Neuron (in vitro differentiated cells): ENCODE results near the gene MORF4L1.
"Not testable (repeated sequence)": the region's sequence is repeated elsewhere in the genome, so short reads cannot be mapped to it uniquely, and the experiment has no call there.

Experiments
- H2AFZ ChIP-seq: one replicate; pipeline ENCODE4 v1.6.1; 2013; ENCODE audit warnings: low read depth, mild to moderate bottlenecking, inconsistent platforms, low read length, moderate library complexity
- H3K27me3 ChIP-seq: one replicate; pipeline ENCODE4 v1.6.1; 2013; ENCODE audit warnings: low read length; ENCODE audit not compliant: insufficient read depth
- H3K36me3 ChIP-seq: one replicate; pipeline ENCODE4 v1.6.1; 2013; ENCODE audit warnings: low read length; ENCODE audit not compliant: insufficient read depth
- H3K4me1 ChIP-seq: one replicate; pipeline ENCODE4 v1.6.1; 2013; ENCODE audit warnings: low read length; ENCODE audit not compliant: insufficient read depth
- H3K4me3 ChIP-seq: 2 replicates; pipeline ENCODE4 v1.5.1; 2013; ENCODE audit warnings: mild to moderate bottlenecking, low read length, moderate library complexity
- H3K9me3 ChIP-seq: one replicate; pipeline ENCODE4 v1.6.1; 2013; ENCODE audit warnings: low read length

The MORF4L1 gene

DNA sequence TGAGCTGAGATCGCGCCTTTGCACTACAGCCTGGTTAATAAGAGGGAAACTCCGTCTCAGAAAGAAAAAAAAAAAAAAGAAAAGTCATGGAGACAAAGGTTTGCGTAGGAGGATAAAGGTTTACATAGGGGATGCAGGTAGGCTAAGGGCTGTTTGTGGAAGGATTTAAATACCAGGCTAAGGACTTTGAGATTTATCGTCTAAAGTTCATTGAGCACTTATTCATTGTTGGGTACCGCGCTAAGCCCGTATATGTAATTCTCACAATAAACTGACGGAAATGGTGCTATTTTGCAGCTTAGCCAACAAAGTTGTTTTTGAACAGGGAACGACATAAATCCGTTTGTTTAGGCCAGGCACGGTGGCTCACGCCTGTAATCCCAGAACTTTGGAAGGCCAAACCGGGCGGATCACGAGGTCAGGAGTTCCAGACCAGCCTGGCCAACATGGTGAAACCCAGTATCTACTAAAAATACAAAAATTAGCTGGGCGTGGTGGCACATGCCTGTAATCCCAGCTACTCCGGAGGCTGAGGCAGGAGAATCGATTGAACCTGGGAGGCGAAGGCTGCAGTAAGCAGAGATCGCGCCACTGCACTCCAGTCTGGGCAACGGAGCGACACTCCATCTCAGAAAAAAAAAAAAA lies 1.1 kb upstream of the MORF4L1 start:
- not testable (repeated sequence) for H3K27me3 ChIP-seq, H3K9me3 ChIP-seq, H3K36me3 ChIP-seq
- Histone ChIP-seq H3K4me3 (peak overlapping the region; percentile 76), H3K4me1 (peaks cover 17% of the 10 kb centered on the region), H2AFZ (peak overlapping the region; percentile 96)

DNA sequence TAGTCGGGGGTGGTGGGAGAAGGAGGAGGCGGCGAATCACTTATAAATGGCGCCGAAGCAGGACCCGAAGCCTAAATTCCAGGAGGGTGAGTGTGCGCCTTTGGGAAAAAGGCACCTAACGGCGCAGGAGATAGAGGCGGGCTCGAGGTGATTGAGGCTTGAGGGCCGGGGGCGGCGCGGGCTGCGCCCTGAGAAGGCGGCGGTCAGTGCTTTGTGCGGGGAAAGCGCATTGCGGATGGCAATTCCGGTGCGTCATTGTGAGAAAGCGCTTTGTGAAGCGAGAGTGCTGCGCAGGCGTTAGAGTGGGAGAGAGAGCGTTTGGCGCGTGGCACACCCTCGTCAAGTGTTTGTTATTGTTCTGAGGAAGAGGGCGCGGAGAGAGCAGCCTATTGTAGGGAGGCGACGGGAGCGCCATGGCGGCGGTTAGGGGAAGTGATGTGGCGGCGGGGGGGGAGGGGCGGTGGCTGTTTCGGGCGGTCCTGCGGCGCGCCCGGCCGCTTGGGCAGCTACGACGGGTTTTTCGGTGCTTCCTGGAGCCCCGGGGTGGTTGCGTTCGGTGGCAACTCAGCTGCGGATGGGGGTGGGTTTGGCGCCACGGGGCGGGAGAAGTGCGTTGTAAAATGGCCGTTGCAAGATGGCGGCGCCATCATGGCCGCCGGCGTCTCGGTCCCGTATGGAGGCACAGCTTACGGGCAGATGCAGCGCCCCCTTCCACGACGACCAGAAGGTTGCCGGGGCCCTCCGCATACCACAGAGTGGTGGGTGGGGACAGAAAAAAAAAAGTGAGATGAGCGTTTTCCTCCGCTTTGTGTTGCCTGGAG lies 492 bp downstream of the MORF4L1 start:
- Histone ChIP-seq H3K4me1 (peaks cover 25% of the 10 kb centered on the region), H2AFZ (no peak overlapping the region), H3K9me3 (no peaks in the 10 kb centered on the region), H3K27me3 (no peaks in the 10 kb centered on the region), H3K4me3 (peak overlapping the region; percentile 62), H3K36me3 (peaks cover 1% of the 10 kb centered on the region)

DNA sequence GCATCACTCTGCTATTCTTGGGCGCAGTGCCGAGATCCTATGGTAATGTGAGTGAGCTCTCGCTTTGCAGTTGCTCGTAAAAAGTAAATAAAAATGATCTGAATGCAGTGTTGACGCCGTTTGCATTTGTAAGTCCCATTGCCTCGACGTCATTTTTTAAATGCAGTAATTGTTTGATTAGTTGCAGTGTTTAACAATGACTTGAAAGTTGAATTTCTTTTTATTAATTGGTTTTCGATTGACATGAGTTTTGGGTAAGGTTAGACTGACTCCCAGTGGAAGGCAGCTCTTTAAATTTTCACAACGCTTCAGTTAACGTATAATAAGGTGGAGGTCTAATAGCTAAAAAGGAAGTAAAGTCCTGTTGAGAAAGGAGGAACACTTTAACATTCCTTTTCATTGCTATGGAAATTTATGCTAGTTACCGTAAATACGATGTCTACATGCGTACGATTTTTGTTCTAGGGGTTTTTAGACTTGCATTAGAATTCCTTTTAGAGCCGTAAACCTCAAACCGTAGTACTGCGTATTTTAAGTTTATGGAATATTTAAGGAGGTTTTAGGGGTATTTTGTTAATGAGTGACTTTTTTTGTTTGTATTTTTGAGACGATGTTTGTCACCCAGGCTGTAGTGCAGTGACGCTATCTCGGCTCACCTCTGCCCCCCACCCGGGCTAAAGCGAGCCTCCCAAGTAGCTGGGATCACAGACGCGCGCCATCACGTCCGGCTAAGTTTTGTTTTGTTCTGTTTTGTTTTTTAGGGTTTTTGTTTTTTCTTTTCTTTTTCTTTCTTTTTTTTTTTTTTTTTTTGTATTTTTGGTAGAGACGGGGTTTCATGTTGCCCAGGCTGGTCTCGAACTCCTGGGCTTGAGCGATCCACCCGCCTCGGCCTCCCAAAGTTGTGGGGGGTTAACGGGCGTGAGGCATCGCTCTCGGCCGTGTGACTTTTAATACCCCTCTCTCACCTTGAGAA lies 1.4 kb downstream of the MORF4L1 start:
- Histone ChIP-seq H3K36me3 (peaks cover 7% of the 10 kb centered on the region), H3K9me3 (no peaks in the 10 kb centered on the region), H3K4me3 (peak overlapping the region; percentile 62), H2AFZ (no peak overlapping the region), H3K27me3 (no peaks in the 10 kb centered on the region), H3K4me1 (peaks cover 28% of the 10 kb centered on the region)

DNA sequence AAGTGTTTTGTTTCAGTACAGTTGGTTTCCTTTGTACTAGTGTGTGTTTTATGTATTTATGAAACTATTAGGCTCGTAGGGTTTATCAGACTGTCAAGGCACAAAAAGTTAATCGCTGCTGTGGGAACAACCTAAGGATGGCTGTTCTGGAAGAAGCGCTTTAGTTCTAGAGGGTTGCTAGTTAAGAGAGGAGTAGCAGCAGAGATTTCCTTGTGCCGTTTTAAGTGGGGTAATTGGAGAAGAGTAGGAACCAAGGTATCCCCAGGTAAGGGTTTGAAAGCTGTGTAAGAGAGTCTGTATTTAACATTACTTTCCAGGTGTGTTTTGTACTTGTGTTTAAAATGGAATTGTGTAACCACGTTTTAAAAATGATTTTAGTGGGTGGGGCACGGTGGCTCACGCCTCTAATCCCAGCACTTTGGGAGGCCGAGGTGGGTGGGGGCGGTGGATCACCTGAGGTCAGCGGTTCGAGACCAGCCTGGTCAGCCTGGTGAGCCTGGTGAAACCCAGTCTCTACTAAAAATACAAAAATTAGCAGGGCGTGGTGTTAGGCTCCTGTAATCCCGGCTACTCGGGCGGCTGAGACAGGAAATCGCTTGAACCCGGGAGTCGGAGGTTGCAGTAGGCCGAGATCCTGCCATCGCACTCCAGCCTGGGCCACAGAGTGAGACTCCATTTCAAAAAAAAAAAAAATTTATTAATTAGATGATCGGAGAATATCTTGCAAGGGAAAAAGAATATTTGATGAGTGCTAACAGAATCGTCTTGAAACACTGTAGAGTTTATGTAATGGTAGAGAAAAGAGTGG lies 2.6 kb downstream of the MORF4L1 start:
- H3K4me3 ChIP-seq: peak overlapping the region; percentile 62
- H3K9me3 ChIP-seq: no peaks in the 10 kb centered on the region
- H3K36me3 ChIP-seq: peaks cover 14% of the 10 kb centered on the region
- H3K4me1 ChIP-seq: peaks cover 28% of the 10 kb centered on the region
- no peak overlapping the region for H2AFZ ChIP-seq
- H3K27me3 ChIP-seq: no peaks in the 10 kb centered on the region

DNA sequence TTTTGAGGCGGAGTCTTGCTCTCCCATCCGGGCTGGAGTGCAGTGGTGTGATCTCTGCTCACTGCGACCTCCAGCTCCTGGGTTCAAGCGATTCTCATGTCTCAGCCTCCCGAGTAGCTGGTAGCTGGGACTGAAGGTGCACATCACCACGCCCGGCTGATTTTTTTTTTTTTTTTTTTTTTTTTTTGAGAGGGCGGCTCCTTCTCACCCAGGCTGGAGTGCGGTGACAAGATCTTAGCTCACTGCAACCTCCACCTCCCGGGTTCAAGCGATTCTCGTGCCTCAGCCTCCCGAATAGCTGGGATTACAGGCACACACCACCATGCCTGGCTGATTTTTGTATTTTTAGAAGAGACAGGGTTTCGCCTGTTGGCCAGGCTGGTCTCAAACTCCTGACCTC lies 4.3 kb downstream of the MORF4L1 start:
- H3K27me3 ChIP-seq, H3K4me3 ChIP-seq, H2AFZ ChIP-seq, H3K9me3 ChIP-seq: not testable (repeated sequence)
- H3K4me1 ChIP-seq: peaks cover 28% of the 10 kb centered on the region
- H3K36me3 ChIP-seq: peaks cover 28% of the 10 kb centered on the region

DNA sequence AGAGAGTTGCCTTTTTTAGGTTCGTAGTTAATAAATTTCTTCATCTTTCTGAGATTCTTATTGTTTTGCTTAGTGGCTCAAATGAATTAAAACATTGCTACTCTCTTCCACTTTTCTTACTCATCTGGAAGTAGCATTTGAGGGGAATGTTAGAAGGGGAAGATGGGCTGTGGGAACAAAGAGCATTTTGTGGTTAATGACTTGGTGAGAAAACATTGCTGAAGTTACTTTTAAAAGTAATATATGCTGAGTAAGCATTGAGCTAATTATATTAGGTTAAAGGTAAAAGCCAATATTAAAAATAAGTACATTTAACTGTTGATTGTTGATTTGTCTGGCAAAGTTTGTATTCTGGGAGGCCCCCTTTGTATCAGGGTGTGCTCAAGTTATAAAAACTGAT lies 5.7 kb downstream of the MORF4L1 start:
- Histone ChIP-seq H2AFZ (no peak overlapping the region), H3K9me3 (no peaks in the 10 kb centered on the region), H3K36me3 (peaks cover 40% of the 10 kb centered on the region), H3K4me3 (no peak overlapping the region), H3K4me1 (peaks cover 23% of the 10 kb centered on the region), H3K27me3 (no peaks in the 10 kb centered on the region)

DNA sequence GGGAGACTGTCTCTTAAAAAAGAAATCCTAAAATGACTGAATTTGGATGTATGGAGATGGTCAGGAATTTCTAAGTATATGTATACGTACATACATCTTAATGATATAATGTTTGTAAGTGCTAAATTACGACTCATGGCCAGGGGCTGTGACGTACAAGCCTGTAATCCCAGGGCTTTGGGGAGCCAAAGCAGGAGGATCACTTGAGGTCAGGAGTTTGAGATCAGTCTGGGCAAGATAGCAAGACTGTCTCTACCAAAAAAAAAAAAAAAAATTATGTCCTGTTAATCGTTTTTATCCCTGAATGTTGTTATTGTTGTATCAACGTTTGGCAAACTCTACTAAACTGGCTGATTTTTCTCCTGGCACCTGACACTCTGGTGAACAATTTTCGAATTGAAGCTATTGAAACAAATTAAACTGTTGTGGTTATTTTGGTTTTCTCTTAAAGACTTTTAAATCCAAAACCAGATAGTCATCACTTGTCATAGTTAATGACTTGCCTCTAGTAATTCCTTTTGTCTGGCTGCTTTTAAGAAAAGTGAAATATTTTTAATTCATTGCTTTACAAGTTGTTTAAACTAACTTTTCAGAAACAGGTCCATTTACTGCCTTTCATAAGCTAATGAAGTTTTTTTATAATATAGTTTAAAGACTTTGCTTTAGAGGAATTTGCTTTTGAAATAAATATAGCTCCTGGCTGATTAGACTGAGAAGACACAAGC lies 7.0 kb downstream of the MORF4L1 start:
- Histone ChIP-seq H2AFZ (no peak overlapping the region), H3K4me3 (no peak overlapping the region), H3K27me3 (no peaks in the 10 kb centered on the region), H3K4me1 (peaks cover 22% of the 10 kb centered on the region), H3K36me3 (peaks cover 49% of the 10 kb centered on the region), H3K9me3 (no peaks in the 10 kb centered on the region)

DNA sequence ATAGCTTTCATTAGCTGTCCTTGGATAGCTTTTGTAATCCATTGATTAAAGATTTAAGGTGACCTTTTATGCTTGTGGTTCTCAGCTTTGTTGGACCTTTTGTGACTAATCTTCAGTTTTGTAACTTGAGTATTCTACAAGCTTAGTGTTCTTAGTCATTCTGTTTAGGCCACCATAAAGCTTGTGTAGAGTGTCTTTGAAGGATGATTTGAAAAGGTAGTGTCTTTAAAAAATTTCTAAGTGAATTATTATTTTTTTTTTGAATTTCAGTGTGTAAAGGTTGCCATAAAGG lies 7.5 kb downstream of the MORF4L1 start:
- Histone ChIP-seq H3K36me3 (peaks cover 54% of the 10 kb centered on the region), H3K27me3 (no peaks in the 10 kb centered on the region), H3K4me1 (peaks cover 17% of the 10 kb centered on the region), H2AFZ (no peak overlapping the region), H3K9me3 (no peaks in the 10 kb centered on the region), H3K4me3 (no peak overlapping the region)

DNA sequence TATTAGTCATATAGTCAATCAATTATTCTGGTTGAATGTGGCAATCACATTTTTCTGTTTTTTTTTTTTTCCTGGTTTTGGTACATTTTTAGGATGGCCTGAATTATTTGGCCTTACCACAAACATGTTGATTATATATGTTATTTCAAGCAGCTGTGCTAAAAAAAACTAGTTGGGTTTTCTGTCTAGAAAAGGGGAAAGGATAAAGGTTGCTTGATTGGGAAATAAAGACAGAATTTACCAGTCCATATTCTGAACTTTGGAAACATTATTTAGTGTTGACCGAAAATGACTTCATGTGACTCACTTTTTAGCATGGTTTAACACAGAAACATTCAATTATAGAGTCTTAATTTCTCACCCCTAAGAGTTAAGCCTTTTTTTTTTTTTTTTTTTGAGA lies 8.1 kb downstream of the MORF4L1 start:
- no peaks in the 10 kb centered on the region for H3K27me3 ChIP-seq
- H3K4me3 ChIP-seq: no peak overlapping the region
- H3K36me3 ChIP-seq: peaks cover 60% of the 10 kb centered on the region
- H3K9me3 ChIP-seq: no peaks in the 10 kb centered on the region
- no peak overlapping the region for H2AFZ ChIP-seq
- peaks cover 13% of the 10 kb centered on the region for H3K4me1 ChIP-seq

DNA sequence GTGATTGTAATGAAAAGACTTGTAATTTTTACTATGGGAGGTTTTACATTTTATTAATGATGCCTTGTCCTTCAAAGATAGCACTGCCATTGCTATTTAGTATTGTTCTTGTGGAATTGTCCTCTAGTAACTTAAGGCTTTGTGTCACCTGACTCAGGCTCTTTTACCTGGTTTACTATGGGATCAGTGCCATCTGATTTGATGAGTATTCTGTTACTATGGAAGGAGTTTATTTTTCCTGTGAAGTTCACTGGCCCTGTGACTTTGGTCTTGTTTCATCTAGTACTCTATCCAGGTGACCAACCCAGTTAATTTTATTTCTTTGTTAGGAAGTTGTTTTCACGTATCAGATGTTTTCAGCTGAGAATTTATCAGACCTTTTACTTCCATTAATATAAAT lies 9.0 kb downstream of the MORF4L1 start:
- Histone ChIP-seq H3K4me3 (no peak overlapping the region), H3K36me3 (peaks cover 68% of the 10 kb centered on the region), H3K4me1 (peaks cover 13% of the 10 kb centered on the region), H3K9me3 (no peaks in the 10 kb centered on the region), H2AFZ (no peak overlapping the region), H3K27me3 (no peaks in the 10 kb centered on the region)

DNA sequence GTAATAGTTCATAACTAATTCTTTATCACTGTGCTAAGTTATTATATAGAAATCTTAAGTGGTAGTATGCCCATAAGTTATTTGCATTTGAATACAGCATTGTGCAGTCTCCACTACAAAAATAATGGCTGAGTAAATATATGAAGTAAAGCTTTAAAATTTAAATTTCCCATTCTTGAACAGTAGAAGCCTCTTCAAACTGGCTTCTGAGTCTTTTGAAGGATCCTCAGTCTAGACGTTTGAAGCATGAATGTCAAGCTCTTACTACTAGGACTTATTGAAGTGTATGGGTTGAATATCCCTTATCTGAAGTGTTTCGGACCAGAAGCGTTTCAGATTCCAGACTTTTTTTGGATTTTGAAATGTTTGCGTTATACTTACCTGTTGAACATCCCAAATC lies 16.3 kb downstream of the MORF4L1 start:
- Histone ChIP-seq H3K27me3 (no peaks in the 10 kb centered on the region), H3K36me3 (peaks cover 96% of the 10 kb centered on the region), H3K4me3 (no peak overlapping the region), H3K9me3 (no peaks in the 10 kb centered on the region), H3K4me1 (no peaks in the 10 kb centered on the region), H2AFZ (no peak overlapping the region)

DNA sequence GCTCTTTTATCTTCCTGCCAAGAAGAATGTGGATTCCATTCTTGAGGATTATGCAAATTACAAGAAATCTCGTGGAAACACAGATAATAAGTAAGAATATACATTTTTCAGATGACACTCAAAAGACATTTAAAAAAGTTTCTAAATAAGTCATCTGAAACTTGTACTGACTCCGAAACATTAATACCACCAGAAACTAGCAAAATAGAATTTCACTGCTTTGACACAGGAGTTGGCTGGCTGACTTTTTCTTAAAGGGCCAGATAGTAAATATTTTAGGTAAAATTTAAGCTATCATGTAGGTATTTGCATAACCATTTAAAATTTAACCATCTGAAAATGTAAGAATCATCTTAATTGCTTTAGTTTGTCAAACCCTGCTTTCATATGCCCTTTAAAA lies 20.8 kb downstream of the MORF4L1 start:
- H3K4me3 ChIP-seq: no peak overlapping the region
- H2AFZ ChIP-seq: no peak overlapping the region
- peaks cover 97% of the 10 kb centered on the region for H3K36me3 ChIP-seq

More for the DNA sequence above, 20.8 kb downstream of the MORF4L1 start:
- Histone ChIP-seq H3K9me3 (no peaks in the 10 kb centered on the region), H3K27me3 (no peaks in the 10 kb centered on the region), H3K4me1 (no peaks in the 10 kb centered on the region)
